Measurements from ENCODE around the gene SFXN5. TPM values are rescaled to one million over a fixed set of nuclear protein-coding genes. Genes with fewer than 3 reads are reported as not detected.
A peak's percentile ranks its signal among the peaks of the same experiment; 100 is the strongest.

The SFXN5 gene
- total RNA-seq, 1 experiment from 2014 or later = 22.0 TPM

- H3K27me3 ChIP-seq (ENCODE audit: low read length) = no peaks in the 10 kb centered on the region
- no peak overlapping the region for H3K27ac ChIP-seq (ENCODE audit: low read length)
- no peak overlapping the region for H3K9ac ChIP-seq (ENCODE audit: low read length)
- no peaks in the 10 kb centered on the region for H3K9me2 ChIP-seq (replicated peaks; ENCODE audit: low read length)
- POLR2A ChIA-PET (ENCODE audit: unreplicated experiment) = no interaction called here
- H3F3A ChIP-seq (ENCODE audit: low read length, unreplicated experiment) = no peaks in the 10 kb centered on the region
- H3K9me3 ChIP-seq (ENCODE audit: low read length) = no peaks in the 10 kb centered on the region
- CTCF ChIA-PET = interaction anchor here (0.5 to 1.2 kb wide), 3 partner anchors 71 to 92 kb away, joined by 3 to 6 read pairs (median 3); no protein-coding TSS in a partner anchor
- H2AFZ ChIP-seq (ENCODE audit: low read length) = no peak overlapping the region
- ATAC-seq (peak; percentile 43), DNase-seq (peak; percentile 80)
- TF ChIP-seq EZH2phosphoT487 (IDR thresholded peaks at IDR 0.05; ENCODE audit: borderline replicate concordance, low read length) = no peak
- TF ChIP-seq CTCF (conservative IDR thresholded peaks at IDR 0.05; ENCODE audit: low read depth, low read length) = peak; percentile 95
- H3K4me1 ChIP-seq (ENCODE audit: insufficient read depth, low read length) = peaks cover 16% of the 10 kb centered on the region
- H3K4me2 ChIP-seq (ENCODE audit: low read length) = no peak overlapping the region
- peaks cover 17% of the 10 kb centered on the region for H3K36me3 ChIP-seq (ENCODE audit: low read depth, low read length)
- H3K4me3 ChIP-seq (ENCODE audit: low read length) = no peak overlapping the region
- H3K79me2 ChIP-seq (ENCODE audit: low read length) = peaks cover 26% of the 10 kb centered on the region; the same call in 1 of the 2 replicates
- intact Hi-C loops (cut with micrococcal nuclease) = loop anchor here (1.0 to 5.0 kb wide), 2 partner anchors 78 to 92 kb away; no protein-coding TSS in a partner anchor
- H4K20me1 ChIP-seq (ENCODE audit: low read length) = 0 out of 2 replicates have a peak, but pooled peaks cover 7% of the 10 kb centered on the region
- BruUV-seq (replicated peaks) = no TSS peak
Observed at GRCh38 chr2:73085691-73086090, 14.2 kb upstream of the SFXN5 start.

GRCh38 chr2:73084971-73085370, 13.5 kb upstream of the SFXN5 start:
- POLR2A ChIA-PET (ENCODE audit: unreplicated experiment) = no interaction called here
- Histone ChIP-seq H3K9ac (ENCODE audit: low read length) (no peak overlapping the region), H3K4me2 (ENCODE audit: low read length) (no peak overlapping the region), H3K9me2 (replicated peaks; ENCODE audit: low read length) (no peaks in the 10 kb centered on the region), H2AFZ (ENCODE audit: low read length) (no peak overlapping the region), H3K27me3 (ENCODE audit: low read length) (no peaks in the 10 kb centered on the region), H3K79me2 (ENCODE audit: low read length) (peaks cover 19% of the 10 kb centered on the region; the same call in 1 of the 2 replicates), H3K9me3 (ENCODE audit: low read length) (no peaks in the 10 kb centered on the region), H3K4me1 (ENCODE audit: insufficient read depth, low read length) (peaks cover 13% of the 10 kb centered on the region), H3K27ac (ENCODE audit: low read length) (no peak overlapping the region), H3K36me3 (ENCODE audit: low read depth, low read length) (peaks cover 17% of the 10 kb centered on the region), H3F3A (ENCODE audit: low read length, unreplicated experiment) (no peaks in the 10 kb centered on the region), H3K4me3 (ENCODE audit: low read length) (no peak overlapping the region), H4K20me1 (ENCODE audit: low read length) (0 out of 2 replicates have a peak, but pooled peaks cover under 1% of the 10 kb centered on the region)
- CTCF ChIA-PET = no interaction called here
- BruUV-seq (replicated peaks) = no TSS peak
- no peak for DNase-seq
- ATAC-seq = no peak
- intact Hi-C loops (cut with micrococcal nuclease) = loop anchor here (1.0 to 5.0 kb wide), 2 partner anchors 78 to 92 kb away; no protein-coding TSS in a partner anchor
- no peak for TF ChIP-seq CTCF (conservative IDR thresholded peaks at IDR 0.05; ENCODE audit: low read depth, low read length)
- TF ChIP-seq EZH2 (IDR thresholded peaks at IDR 0.05; ENCODE audit: low read length, unreplicated experiment) = no peak
- no peak for TF ChIP-seq EZH2phosphoT487 (IDR thresholded peaks at IDR 0.05; ENCODE audit: borderline replicate concordance, low read length)

GRCh38 chr2:73083886-73084800, 12.6 kb upstream of the SFXN5 start:
- Histone ChIP-seq H3K9ac (ENCODE audit: low read length) (no peak overlapping the region), H3K4me2 (ENCODE audit: low read length) (no peak overlapping the region), H3K79me2 (ENCODE audit: low read length) (peaks cover 18% of the 10 kb centered on the region; the same call in 1 of the 2 replicates), H2AFZ (ENCODE audit: low read length) (no peak overlapping the region), H3K36me3 (ENCODE audit: low read depth, low read length) (peaks cover 17% of the 10 kb centered on the region), H4K20me1 (ENCODE audit: low read length) (no peaks in the 10 kb centered on the region), H3F3A (ENCODE audit: low read length, unreplicated experiment) (no peaks in the 10 kb centered on the region), H3K4me3 (ENCODE audit: low read length) (no peak overlapping the region), H3K27me3 (ENCODE audit: low read length) (no peaks in the 10 kb centered on the region), H3K27ac (ENCODE audit: low read length) (no peak overlapping the region), H3K9me2 (replicated peaks; ENCODE audit: low read length) (no peaks in the 10 kb centered on the region), H3K4me1 (ENCODE audit: insufficient read depth, low read length) (peaks cover 5% of the 10 kb centered on the region), H3K9me3 (ENCODE audit: low read length) (no peaks in the 10 kb centered on the region)
- intact Hi-C loops (cut with micrococcal nuclease) = no loop called here
- DNase-seq (no peak), ATAC-seq (no peak)
- ChIA-PET CTCF (no interaction called here), POLR2A (ENCODE audit: unreplicated experiment) (no interaction called here)
- TF ChIP-seq EZH2phosphoT487 (IDR thresholded peaks at IDR 0.05; ENCODE audit: borderline replicate concordance, low read length) (no peak), CTCF (conservative IDR thresholded peaks at IDR 0.05; ENCODE audit: low read depth, low read length) (no peak), EZH2 (IDR thresholded peaks at IDR 0.05; ENCODE audit: low read length, unreplicated experiment) (no peak)
- no TSS peak for BruUV-seq (replicated peaks)
